HG03521 (cell line): Measurements from ENCODE around the gene FREM3.
A peak's percentile ranks its signal among the peaks of the same experiment; 100 is the strongest.
"Not testable (repeated sequence)": the region's sequence is repeated elsewhere in the genome, so short reads cannot be mapped to it uniquely, and the experiment has no call there.

ENCODE experiments used
- ATAC-seq: cut with Tn5 transposase; IDR thresholded peaks from one replicate; pipeline ENCODE4 v1.9.1; 2021; ENCODE audit warnings: mild to moderate bottlenecking, moderate library complexity; ENCODE audit not compliant: unreplicated experiment

FREM3 gene

DNA sequence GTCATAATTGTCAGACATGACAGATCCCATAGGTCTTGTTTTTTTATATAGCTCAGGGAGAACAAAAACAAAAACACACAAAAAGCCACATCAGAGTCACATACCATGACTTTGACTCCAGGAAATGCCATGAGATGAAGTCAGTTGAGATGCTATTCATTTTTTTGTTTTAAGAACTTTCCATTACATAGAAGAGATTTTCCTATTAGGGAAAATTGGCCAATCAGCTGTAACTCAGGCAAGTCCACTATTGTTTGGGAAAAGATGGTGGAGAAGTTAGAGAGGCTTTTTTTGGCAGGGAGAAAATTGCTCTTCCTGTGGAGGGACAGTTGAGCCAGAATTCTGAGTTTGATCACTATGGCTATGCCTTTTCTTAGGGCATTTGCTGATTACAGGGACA is 114.4 kb downstream of the FREM3 start:
- no peak for ATAC-seq

DNA sequence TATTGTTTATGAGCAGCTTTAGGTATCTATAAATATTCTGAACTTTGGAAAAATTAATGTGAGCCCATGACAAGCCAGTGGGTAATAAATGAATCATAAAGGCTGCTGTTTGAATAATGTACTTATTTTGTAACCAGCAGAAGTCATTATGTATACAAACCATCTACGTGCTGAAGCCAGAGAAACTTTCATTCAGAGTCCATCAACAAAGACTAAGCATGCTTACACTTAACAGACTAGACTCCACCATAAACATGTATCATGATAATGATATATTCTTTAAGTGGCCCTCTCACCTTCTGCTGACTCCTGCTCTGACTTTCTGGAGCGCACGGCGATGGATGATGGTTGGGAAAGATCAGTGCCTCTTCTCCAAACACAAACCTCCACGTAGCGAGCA is 114.9 kb downstream of the FREM3 start:
- ATAC-seq: no peak

DNA sequence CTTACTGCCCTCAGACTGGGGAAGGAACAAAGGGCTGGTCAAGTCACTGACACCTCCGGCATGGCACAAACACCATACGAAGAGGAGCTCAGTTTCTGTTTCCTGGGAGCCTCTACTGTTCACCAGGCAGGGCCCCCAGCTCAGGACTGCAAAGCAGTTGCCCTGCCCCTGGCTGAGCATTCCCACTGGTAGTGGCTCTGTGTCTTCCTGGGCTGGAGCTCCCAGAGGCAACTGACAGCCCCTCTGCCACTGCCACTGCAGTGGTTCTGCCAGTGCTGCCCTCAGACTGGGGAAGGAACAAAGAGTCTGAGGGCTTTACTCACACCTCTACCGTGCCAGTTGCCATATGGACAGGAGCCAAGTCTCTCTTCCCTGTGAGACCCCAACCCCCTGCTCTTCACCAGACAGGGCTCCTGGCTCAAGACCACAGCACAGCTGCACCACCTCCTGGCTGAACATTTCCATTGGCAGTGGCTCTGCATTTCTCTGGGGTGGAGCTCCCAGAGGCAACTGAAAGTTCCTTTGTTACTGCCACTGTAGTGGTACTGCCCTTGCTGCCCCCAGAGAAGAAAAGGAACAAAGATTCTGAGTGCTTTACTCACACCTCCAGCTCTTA is 119.0 kb downstream of the FREM3 start:
- no peak for ATAC-seq

DNA sequence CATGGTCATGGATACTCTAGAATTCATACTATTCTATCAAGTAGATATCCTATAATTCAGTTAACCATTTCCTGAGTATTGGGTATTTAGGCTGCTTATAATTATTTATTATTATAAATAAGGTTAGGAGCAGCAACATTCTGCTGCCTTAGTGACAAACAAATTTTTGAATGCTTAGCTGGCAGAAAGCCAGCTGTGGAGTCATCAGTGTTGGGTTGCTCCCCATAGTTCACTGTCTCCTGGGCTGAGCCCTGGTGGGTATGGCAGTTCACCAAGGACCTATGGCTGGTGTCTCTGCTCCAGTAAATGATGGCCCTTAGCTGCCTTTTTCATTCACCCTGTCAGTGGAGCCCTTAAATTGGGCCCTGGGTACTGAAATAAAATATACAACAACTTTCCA is 125.1 kb downstream of the FREM3 start:
- no peak for ATAC-seq

DNA sequence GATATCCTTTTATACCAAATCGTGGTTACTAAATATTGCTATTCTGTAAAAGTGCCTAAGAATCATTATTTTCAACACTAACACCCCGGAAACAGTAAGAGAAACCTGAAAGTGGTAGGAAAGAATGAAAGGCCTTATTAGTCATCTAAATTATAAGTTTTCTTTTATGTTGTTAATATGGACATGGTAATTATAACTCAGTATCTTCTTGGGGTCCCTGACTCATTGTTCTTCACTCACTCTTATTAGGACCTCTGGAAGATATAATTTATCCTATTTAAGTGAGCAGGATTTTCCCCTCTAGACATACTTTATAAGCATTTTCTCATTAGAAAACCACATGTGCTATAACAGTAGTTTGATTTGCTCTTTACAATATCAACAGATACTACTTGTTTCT is 136.0 kb downstream of the FREM3 start:
- ATAC-seq: no peak

DNA sequence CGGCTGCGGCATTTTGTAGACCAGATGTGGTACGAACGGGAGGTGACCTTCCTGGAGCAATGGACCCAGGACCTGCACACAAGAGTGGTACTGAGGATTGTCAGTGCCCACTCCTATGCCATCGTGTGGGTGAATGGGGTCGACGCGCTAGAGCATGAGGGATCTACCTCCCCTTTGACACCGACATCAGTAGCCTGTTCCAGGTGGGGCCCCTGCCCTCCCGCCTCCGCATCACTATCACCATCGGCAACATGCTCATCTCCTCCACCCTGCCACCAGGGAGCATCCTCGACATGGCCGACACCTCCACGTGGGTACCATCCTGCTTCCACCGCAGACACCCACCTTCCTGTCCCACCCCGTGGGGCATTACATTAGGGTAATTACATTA is 140.7 kb downstream of the FREM3 start:
- no peak for ATAC-seq

DNA sequence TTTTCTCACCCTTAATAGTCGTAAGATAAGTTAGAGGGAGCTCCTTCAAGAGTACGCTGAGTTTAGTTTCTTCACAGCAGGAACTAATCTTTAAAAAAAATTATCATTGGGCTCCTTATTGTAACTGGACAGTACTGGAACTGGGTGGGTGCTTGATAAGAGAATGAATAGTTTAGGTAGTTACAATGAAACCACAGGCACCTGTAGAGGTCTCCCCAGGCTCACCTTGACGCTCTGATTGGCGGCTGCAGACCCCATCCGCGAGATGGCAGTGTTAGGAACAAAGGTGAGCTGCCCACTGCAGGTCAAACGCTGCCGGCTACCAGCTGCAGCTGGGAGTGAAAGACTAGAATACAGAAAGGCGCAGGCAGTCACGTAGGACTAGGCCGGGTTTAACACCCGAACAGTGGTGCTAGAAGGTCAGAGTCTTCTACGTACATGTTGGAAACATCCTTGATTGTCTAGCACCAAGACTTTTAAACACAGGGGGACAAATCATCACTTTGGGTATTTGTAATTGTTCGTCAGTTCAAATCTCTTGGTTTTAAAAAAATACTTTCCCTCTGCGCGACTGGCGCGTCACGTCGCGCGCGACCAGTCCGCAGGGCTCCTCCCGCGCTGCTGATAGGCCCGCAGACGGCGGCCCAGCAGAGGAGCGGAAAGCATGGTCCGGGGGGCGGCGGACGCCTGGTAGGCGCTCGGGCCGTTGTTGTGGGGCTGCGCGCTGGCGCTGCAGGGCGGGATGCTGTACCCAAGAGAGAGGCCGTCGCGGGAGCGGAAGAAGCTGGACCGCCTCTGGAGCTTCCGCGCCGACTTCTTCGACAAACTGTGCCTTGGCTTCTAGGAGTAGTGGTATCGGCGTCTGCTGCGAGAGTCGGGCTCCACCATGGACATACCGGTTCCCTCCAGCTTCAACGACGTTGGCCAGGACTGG is 141.4 kb downstream of the FREM3 start:
- peak; percentile 85 for ATAC-seq

DNA sequence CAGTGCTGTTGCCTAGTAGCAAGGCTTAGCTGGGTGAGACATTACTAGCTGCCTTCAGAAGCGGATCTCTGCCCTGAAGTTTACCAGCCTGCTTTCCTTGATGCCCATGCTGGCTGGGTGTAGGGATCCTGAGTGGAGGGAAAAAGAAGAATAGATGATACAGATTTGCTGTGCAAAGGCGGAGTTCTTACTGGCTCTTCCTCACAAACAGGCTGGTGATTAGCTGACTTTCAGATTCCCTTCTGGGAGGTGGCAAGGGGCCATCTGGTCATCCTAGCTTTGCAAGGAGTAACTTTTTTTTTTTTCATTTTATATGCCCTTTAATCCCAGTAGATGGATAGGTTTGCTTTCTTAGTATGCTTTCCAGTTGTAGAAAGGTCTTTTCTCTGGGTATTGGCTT is 142.2 kb downstream of the FREM3 start:
- no peak for ATAC-seq

DNA sequence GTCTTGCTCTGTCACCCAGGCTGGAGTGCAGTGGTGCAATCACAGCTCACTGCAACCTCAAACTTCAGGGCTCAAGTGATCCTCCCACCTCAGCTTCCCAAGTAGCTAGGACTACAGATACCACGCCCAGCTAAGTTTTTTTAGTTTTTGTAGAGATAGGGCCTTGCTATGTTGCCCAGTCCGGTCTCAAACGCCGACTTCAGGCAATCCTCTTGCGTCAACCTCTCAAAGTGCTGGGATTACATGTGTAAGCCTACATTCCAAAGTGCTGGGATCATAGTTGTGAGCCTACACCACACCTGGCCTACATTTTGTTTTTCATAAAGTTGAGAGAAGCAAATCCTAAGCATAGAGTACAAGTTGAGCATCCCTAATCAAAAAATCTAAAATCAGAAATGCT is 144.8 kb downstream of the FREM3 start:
- no peak for ATAC-seq

DNA sequence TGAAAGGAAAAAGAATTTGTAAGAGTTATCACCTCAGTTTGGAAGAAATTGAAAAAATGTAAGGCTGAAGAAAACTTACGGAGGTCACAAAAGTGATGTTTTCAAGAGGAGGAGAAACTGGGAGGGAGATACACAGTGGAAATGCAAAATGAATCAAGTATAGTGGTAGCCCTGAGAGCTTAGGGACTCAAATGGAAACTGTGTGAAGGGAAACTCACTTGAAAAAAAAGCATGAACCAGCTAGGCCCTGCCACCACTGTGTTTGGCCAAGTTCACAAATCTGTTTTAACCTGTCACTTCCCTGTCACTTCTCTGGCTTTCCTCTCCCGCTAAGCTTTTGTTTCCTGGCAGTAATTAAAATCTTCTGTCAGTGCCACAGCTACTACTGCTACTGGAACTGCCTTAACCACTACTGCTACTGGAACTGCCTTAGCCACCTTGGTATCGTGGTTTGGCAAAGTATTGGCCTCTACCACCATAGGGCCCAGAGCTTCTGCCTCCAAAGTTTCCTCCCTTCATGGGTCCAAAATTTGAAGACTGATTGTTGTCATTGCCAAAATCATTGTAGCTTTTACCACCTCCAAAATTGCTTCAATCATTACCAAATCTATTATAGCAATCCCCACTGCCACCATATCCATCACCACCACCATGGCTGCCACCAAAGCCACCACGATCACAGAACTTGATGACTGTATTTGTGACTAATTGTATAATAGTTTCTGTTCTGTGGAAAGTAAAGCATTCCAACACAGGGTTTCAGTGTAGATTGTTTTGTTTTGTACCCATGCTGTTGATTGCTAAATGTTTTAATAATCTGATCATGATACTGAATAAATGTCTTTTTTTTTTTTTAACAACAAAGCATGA is 145.5 kb downstream of the FREM3 start:
- ATAC-seq: peak; percentile 45

DNA sequence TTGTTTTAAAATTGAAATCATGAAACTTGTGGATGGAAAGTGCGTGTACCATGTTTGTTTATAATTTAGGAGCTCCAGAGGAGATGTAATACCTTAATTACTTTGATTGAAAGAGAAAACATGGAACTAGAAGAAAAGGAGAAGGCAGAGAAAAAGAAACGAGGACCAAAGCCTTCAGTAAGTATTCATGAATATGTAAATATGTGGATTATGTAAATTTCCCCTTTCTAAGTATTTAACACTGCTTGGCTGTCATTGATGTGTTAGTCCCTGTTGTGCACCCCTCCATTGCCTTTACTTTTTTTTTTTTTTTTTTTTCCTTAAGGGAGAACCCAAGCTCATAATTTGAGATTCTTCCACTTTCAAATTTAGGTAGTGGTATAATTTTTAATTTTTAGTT is 150.5 kb downstream of the FREM3 start:
- no peak for ATAC-seq

DNA sequence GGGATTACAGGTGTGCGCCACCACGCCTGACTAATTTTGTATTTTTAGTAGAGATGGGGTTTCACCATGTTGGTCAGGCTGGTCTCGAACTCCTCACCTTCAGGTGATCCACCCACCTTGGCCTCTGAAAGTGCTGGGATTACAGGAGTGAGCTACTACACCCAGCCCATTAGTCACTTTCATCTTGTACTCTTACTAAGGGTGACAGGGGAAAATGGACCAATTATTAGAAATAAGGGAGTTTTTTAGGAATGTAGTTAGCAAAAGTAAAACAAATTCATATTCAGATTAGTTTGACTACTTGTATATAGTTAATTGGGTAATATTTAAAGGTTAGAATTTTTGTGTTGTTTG is 160.8 kb downstream of the FREM3 start:
- no peak for ATAC-seq

DNA sequence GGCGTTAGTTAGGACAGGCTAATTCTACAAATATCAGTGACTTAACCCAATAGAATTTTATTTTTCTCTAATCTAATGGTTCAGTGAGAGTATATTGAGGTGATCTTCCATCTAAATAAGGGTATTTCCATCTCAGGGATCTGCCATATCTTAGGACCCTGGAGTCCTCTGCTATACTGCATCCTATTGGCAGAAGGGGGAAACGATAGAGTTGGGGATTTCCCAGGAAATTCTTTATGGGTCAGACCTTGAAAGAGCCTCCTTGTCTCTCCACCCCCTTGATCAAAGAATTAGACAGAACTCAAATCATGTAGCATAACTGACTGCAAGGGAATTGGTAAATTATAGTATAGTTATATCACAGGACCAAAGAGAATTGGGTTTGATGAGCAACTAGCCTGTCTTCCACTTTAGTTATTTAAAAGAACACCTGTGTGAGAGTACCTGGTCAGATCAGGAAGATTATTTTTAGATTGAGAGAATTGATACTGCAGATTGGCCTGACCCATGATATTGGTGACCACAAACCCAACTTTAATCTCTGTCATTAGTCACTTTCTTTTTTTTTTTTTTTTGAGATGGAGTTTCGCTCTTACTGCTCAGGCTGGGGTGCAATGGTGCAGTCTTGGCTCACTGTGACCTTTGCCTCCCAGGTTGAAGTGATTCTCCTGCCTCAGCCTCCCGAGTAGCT is 161.4 kb downstream of the FREM3 start:
- no peak for ATAC-seq

DNA sequence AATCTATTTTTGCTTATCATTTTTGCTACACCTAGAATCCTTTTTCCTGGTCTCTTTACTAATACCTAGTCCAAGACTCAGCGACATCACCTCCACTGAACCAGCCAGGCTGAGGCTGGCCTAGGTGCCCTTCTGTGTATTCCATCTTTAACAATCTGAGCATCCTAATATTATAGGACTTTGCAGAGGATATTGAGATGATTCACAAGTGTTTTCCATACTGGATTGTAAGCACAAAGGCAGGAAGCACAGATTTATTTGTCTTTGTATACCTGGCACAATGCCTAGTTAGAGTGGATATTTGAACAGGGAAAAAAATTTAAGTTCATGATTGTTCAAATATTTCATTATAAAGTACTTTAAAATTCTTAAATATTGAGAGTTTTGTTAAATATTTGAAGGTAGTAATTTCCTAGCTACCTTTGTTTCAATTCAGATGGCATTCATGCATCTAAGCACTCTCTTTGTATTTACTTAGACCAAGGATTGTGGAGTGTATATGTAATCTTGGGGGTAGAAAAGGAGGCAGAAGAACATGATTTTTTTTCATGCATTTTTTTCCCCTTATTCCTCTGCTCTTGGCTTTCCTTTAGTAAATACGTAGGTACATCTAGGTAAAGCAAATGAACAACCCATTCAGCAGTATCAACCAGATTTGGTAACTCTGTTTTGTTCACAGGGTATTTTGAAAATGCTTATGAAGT is 168.5 kb downstream of the FREM3 start:
- ATAC-seq: no peak

DNA sequence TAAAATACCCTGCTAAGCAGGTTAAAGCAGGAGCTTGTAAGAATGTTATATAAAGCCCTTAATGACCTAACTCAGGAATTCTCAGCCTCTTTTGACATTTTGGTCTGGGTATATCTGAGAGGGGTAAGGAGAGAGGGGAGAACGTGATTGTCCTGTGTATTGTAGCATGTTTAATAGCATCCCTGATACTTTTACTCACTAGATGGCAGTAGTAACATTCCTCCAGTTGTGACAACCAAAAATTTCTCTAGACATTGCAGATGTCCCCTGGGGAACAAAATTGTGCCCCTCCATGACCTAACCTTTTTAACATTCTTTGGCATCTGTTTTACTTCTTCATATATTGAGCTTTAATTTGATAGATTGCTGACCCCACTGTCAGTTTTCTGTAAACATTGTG is 169.1 kb downstream of the FREM3 start:
- ATAC-seq: no peak

DNA sequence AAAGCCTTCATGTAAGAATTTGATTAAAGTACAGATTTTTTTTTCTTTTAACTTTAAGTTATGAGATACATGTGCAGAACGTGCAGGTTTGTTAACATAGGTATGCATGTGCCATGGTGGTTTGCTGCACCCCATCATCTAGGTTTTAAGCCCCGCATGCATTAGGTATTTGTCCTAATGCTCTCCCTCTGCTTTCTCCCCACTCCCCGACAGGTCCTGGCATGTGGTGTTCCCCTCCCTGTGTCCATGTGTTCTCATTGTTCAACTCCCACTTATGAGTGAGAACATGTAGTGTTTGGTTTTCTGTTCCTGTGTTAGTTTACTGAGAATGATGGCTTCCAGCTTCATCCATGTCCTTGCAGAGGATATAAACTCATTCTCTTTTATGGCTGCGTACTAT is 172.4 kb downstream of the FREM3 start:
- ATAC-seq: not testable (repeated sequence)
